Measurements from ENCODE around the gene PLCB1. TPM values are rescaled to one million over a fixed set of nuclear protein-coding genes. Genes with fewer than 3 reads are reported as not detected.

PLCB1 gene
- total RNA-seq, 1 donor from 2014 or later, result 10.8 TPM

DNA sequence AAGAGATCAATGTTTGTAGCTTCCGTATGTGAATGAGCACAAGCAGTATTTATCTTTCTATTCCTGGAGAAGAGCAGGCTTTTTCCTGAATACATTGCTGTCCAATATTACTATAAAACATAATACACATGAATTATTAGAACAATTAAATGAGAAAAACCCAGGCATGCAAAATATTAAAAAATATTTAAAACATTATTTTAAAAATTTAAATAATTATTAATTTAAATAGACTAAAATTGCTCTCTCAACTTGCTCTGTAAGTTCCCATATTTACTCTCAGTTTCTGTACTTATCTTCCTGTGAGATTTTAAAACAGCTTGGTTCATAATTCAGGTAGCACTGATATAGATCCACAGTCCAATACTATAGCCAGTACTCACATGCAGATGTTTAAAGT is 97.0 kb downstream of the PLCB1 start:
- Mint-ChIP-seq H3K27me3 (ENCODE audit: low read depth) (no peaks in the 10 kb centered on the region), H3K4me1 (ENCODE audit: low read depth) (peaks cover 40% of the 10 kb centered on the region), H3K4me3 (ENCODE audit: unreplicated experiment) (no peak overlapping the region), H3K27ac (ENCODE audit: unreplicated experiment) (no peak overlapping the region), H3K9me3 (ENCODE audit: low read depth) (no peaks in the 10 kb centered on the region), H3K36me3 (ENCODE audit: low read depth) (peaks cover 2% of the 10 kb centered on the region)
- TF ChIP-seq CTCF (IDR thresholded peaks at IDR 0.05), result no peak
- DNase-seq (ENCODE audit: low spot score), result no peak

- Mint-ChIP-seq H3K9me3 (ENCODE audit: low read depth) (no peaks in the 10 kb centered on the region), H3K27me3 (ENCODE audit: low read depth) (no peaks in the 10 kb centered on the region), H3K4me3 (ENCODE audit: unreplicated experiment) (no peak overlapping the region), H3K27ac (ENCODE audit: unreplicated experiment) (no peak overlapping the region), H3K36me3 (ENCODE audit: low read depth) (peaks cover 2% of the 10 kb centered on the region), H3K4me1 (ENCODE audit: low read depth) (peaks cover 33% of the 10 kb centered on the region)
- no peak for TF ChIP-seq CTCF (IDR thresholded peaks at IDR 0.05)
- no peak for DNase-seq (ENCODE audit: low spot score)
Observed at GRCh38 chr20:8231038-8231437, 99.0 kb downstream of the PLCB1 start.

GRCh38 chr20:8232332-8232731 is 100.3 kb downstream of the PLCB1 start:
- Mint-ChIP-seq H3K4me3 (ENCODE audit: unreplicated experiment) (no peak overlapping the region), H3K27ac (ENCODE audit: unreplicated experiment) (no peak overlapping the region), H3K36me3 (ENCODE audit: low read depth) (peaks cover 2% of the 10 kb centered on the region), H3K4me1 (ENCODE audit: low read depth) (peaks cover 25% of the 10 kb centered on the region), H3K9me3 (ENCODE audit: low read depth) (no peaks in the 10 kb centered on the region), H3K27me3 (ENCODE audit: low read depth) (no peaks in the 10 kb centered on the region)
- no peak for TF ChIP-seq CTCF (IDR thresholded peaks at IDR 0.05)
- DNase-seq (ENCODE audit: low spot score), result no peak

- no peaks in the 10 kb centered on the region for H3K9me3 Mint-ChIP-seq (ENCODE audit: low read depth)
- no peak for DNase-seq (ENCODE audit: low spot score)
- no peak overlapping the region for H3K27ac Mint-ChIP-seq (ENCODE audit: unreplicated experiment)
- peaks cover 2% of the 10 kb centered on the region for H3K36me3 Mint-ChIP-seq (ENCODE audit: low read depth)
- H3K27me3 Mint-ChIP-seq (ENCODE audit: low read depth), result no peaks in the 10 kb centered on the region
- TF ChIP-seq CTCF (IDR thresholded peaks at IDR 0.05), result no peak
- no peak overlapping the region for H3K4me3 Mint-ChIP-seq (ENCODE audit: unreplicated experiment)
- H3K4me1 Mint-ChIP-seq (ENCODE audit: low read depth), result peaks cover 19% of the 10 kb centered on the region
Observed at GRCh38 chr20:8234580-8234979, 102.5 kb downstream of the PLCB1 start.

GRCh38 chr20:8242066-8242465 is 110.0 kb downstream of the PLCB1 start:
- H3K4me3 Mint-ChIP-seq (ENCODE audit: unreplicated experiment), result no peak overlapping the region
- no peaks in the 10 kb centered on the region for H3K36me3 Mint-ChIP-seq (ENCODE audit: low read depth)
- peaks cover 28% of the 10 kb centered on the region for H3K4me1 Mint-ChIP-seq (ENCODE audit: low read depth)
- TF ChIP-seq CTCF (IDR thresholded peaks at IDR 0.05), result no peak
- no peak for DNase-seq (ENCODE audit: low spot score)
- H3K27me3 Mint-ChIP-seq (ENCODE audit: low read depth), result no peaks in the 10 kb centered on the region
- H3K9me3 Mint-ChIP-seq (ENCODE audit: low read depth), result no peaks in the 10 kb centered on the region
- no peak overlapping the region for H3K27ac Mint-ChIP-seq (ENCODE audit: unreplicated experiment)

All from chondrocyte (in vitro differentiated cells).